GM19023 (cell line): ENCODE results near the gene LPAR1.

ENCODE experiments used
- ATAC-seq: cut with Tn5 transposase; IDR thresholded peaks from one replicate; pipeline ENCODE4 v1.9.1; 2021; ENCODE audit warnings: mild to moderate bottlenecking, moderate library complexity; ENCODE audit not compliant: unreplicated experiment

The LPAR1 gene

GRCh38 chr9:111037708-111038330, 451 bp downstream of the LPAR1 start:
- ATAC-seq: no peak

GRCh38 chr9:111037356-111037707, 938 bp downstream of the LPAR1 start:
- no peak for ATAC-seq

DNA sequence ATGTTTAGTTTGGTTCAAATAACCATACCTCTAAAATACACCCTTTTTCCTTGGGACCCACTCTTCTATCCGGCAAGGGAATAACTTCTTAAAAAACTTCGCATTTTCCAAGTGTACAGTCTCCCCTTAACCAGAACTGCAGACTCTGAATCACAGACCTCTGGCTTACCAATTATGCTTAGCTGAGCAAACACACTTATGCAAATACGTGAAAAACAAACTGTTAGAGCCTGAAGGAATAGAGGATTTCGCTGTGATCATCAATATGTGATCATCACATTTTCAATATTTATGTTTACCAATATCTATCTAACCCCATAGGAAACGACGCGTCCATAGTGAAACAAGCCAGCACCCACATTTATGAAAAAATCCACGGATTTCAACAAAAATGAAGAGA, 1.3 kb downstream of the LPAR1 start:
- no peak for ATAC-seq

GRCh38 chr9:111036429-111036789, 1.9 kb downstream of the LPAR1 start:
- ATAC-seq: no peak

DNA sequence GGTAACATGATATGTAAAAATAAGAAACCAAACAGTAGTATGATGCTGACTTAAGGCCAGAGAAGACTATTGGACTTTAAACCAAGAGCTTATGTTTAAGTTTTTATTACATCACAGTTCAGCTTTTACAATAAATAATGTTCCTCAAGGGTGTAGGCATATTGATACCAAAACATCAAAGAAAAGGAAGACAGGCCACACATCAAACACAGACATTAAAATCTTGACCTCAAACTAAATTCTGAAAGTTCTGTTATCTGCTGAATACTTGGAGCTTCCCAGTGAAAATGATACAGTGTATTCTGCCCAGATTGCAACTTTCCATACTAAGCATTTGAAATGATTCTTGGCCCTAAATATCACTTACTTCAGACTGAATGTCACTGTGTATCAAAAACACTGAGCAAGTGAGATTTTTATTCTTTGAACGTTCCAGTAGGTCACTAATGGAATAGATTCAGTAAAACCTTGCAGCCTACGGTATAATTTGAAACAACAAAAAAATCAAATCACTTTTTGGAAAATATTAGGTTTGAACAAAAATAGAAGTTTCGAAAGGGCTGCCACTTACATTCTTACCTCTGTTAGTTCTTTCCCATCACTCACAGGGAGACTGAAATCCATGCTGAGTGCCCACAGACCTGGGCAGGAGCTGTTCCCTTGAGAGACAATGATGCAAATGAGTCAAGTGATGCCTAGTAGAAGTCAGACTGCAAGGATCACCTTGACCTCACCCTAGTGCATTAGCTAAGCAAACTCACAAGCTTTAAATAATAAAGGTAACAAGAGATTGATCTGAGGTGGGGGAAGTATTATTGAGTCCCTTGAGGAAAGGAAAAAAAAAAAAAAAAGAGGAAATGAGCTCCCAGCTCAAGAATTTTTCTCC, 2.5 kb downstream of the LPAR1 start:
- no peak for ATAC-seq

DNA sequence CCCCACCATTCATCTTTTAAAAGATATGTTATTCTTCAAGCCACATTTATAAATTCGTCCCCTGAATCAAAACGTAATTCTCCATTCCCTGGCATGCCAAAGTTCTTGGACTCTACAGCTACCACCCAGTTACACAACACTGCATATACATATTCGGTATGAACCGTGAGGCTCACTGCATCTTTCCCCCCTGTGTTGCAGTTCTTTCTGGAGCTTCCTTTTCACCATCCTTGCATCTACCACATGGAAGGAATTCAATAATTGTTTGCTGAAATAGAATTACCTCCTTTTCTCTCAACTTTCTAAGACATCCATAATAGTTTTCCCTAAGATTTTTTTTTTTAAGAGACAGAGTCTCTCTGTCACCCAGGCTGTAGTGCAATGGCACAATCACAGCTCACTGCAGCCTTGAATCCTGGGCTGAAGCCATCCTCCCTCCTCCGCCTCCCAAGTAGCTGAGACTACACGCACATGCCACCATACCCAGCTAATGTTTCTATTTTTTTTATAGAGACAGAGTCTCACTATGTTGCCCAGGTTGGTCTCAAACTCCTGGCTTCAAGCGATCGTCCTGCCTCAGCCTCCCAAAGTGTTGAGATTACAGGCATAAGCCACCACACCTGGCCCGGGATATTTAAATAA, 3.3 kb downstream of the LPAR1 start:
- ATAC-seq: no peak

GRCh38 chr9:111034170-111034897, 3.9 kb downstream of the LPAR1 start:
- ATAC-seq: no peak

GRCh38 chr9:111030492-111030891, 7.8 kb downstream of the LPAR1 start:
- ATAC-seq: no peak

DNA sequence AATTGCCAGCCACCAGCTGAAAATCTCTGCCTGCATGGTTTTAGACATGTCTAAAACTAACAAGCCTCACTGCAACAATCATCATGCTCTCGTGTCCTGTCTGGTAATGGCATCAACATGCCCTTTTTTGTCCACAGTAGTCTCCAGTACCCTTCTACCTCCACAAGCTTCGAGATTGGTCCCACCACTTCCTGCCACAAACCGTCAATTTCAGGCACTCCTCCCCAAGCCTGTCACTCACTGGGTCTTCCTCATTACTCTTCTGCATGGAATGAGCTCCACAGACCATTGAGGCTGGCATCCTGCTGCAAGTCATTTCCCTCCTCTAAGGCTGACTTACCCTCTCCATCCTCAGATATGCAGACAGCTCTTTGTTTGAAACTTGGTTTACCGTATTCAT, 9.0 kb downstream of the LPAR1 start:
- no peak for ATAC-seq

DNA sequence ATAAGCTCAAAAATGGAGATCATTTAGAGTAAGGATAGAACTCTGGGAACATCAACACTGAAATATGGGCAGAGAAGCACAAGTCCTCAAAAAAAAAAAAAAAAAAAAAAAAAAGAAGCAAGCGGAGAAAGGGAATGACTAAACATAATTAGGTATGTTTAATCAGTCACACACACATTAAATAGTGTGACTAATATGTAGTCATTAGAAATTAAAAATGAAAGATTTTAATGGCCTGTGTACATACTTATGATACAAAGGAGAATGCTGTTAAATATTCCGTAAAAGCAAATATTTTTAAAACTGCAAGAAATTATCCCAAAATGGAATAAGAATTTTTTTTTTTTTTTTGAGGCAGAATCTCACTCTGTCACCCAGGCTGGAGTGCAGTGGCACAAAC, 10.5 kb downstream of the LPAR1 start:
- ATAC-seq: no peak

GRCh38 chr9:111023128-111023527, 15.1 kb downstream of the LPAR1 start:
- no peak for ATAC-seq

DNA sequence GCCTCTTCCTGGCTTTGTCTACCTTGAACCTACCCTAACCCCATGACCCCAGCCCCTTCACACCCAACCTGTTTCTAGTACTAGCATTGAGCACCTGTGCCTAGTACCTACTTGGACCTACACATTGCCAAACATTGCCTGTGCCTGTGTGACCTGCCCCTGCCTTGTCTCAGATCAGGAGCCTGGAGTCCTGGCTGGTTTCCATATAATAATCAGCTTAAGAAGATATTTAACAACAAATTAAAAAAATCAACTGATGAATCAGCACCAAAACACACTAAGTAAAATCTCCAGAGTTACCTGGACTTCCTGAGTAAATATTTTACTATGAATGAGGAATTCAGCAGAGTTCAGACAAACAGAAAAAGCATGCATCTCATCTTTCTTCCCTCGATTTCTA, 17.7 kb downstream of the LPAR1 start:
- no peak for ATAC-seq

GRCh38 chr9:111016426-111017045, 21.7 kb downstream of the LPAR1 start:
- ATAC-seq: no peak

- ATAC-seq: no peak
Observed at GRCh38 chr9:111016016-111016415, 22.3 kb downstream of the LPAR1 start.

DNA sequence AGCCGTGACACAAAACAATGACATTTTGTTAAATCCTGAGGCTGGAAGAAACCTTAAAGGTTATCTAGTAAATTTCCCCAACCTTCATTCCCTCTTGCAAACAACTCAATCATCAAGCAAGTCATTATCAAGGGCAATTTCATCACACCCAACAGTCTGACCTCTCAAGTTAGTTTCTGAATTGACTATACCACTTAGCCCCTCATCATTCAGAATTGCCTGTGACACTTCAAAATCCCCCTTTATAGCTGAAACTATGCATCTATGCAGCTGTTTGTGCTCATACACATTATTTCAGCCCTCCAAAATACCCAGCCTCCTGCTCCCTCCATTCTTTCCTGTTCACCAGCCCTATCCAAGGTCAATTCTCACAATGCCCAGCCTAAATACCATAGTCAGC, 24.6 kb downstream of the LPAR1 start:
- no peak for ATAC-seq

DNA sequence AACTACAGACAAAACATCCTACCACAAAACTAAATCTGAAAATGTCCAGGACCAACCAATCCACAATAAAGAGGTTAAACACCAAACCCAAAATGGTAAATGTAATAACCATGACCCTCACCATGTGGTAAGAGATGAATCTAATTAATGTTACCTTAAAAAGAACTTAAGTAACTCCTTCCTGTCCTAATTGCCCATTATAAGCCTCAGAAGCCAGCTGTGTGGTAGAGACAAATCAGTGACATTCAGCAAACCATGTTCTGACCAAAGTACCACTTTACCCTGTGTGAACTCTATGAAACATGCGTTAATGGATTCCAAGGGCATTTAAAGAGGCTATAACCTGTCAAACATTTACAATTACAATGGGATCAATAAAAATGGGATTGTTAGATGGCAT, 25.0 kb downstream of the LPAR1 start:
- no peak for ATAC-seq

GRCh38 chr9:111008158-111009075, 29.9 kb downstream of the LPAR1 start:
- ATAC-seq: no peak

- ATAC-seq: no peak
Observed at GRCh38 chr9:111005746-111006470, 32.4 kb downstream of the LPAR1 start.

GRCh38 chr9:111004936-111005335, 33.3 kb downstream of the LPAR1 start:
- no peak for ATAC-seq
